HCT116 (cell line): ENCODE results near the gene SSB. TPM values are rescaled to one million over a fixed set of nuclear protein-coding genes. Genes with fewer than 3 reads are reported as not detected.
"Not testable (repeated sequence)": the region's sequence is repeated elsewhere in the genome, so short reads cannot be mapped to it uniquely, and the experiment has no call there.

Experiments
- ATAC-seq: fragments of 200-7000 bp; cut with Tn5 transposase; 2 replicates; pipeline ENCODE4 v1.9.1; 2020; ENCODE audit warnings: mild to moderate bottlenecking, moderate library complexity
- BruUV-seq: library from RNA; stranded (reverse); fragments of 400-500 nt; replicated peaks from 2 replicates; lab custom pipeline; 2021; lab: Mats Ljungman, UMichigan
- CTCF ChIA-PET: fragments of 300-600 bp; sonication (Branson Sonifier 250); formaldehyde crosslinking; loops from one replicate; lab custom pipeline; 2021; ENCODE audit warnings: antibody characterized with exemption; lab: Charles Lee
- POLR2A ChIA-PET: fragments of 300-600, 350-600 bp; sonication (Branson Sonifier 250); formaldehyde crosslinking; loops from one replicate; lab custom pipeline; 2021; ENCODE audit warnings: antibody characterized with exemption; lab: Charles Lee
- RAD21 ChIA-PET, 2 experiments: fragments of 300-600 bp; sonication (Branson Sonifier 250); formaldehyde crosslinking; loops; one replicate each; lab custom pipeline; 2023; ENCODE audit warnings: low total read pairs in 2 of 2; ENCODE audit not compliant: uncharacterized antibody in 2 of 2, unreplicated experiment in 2 of 2, low non-redundant PET in 1 of 2; lab: Charles Lee
- DNase-seq: peaks from one replicate; pipeline ENCODE4 v3.0.0-alpha.2; 2010; ENCODE audit warnings: low read depth, low spot score
- H2AFZ ChIP-seq: fragments of 200-600 bp; shearing (Covaris generic), sonication (generic); 2 replicates; pipeline ENCODE4 v1.6.1; 2017; ENCODE audit warnings: low read depth, mixed run types, mixed read lengths, antibody characterized with exemption, low read length; ENCODE audit not compliant: poor library complexity, severe bottlenecking
- H3K27ac ChIP-seq: 2 replicates; pipeline ENCODE4 v1.5.1; 2012; ENCODE audit warnings: low read depth, low read length
- H3K27me3 ChIP-seq: fragments of 200-600 bp; sonication (generic); 2 replicates; pipeline ENCODE4 v1.6.1; 2016; ENCODE audit warnings: mixed run types, low read length, mixed read lengths; ENCODE audit not compliant: insufficient read depth
- H3K36me3 ChIP-seq, 2 experiments: fragments of 200-500 bp in 1 of 2; fragments of 200-600 bp in 1 of 2; sonication (Bioruptor generic) in 1 of 2; sonication (generic) in 1 of 2; 2 replicates each; pipeline versions ENCODE4 v1.5.1 to v1.6.1; 2014 to 2016; ENCODE audit warnings: low read length in 2 of 2, inconsistent platforms in 1 of 2, mixed read lengths in 1 of 2, mixed run types in 1 of 2; ENCODE audit not compliant: insufficient read depth in 2 of 2, control insufficient read depth in 1 of 2
- H3K4me1 ChIP-seq, 2 experiments: fragments of 200-600 bp in 1 of 2; sonication (generic) in 1 of 2; 2 replicates each; pipeline versions ENCODE4 v1.5.1 to v1.6.1; 2012 to 2017; ENCODE audit warnings: low read length in 2 of 2, inconsistent platforms in 1 of 2, mild to moderate bottlenecking in 1 of 2, mixed read lengths in 1 of 2, mixed run types in 1 of 2, moderate library complexity in 1 of 2; ENCODE audit not compliant: insufficient read depth in 2 of 2, control insufficient read depth in 1 of 2
- H3K4me2 ChIP-seq: fragments of 200-600 bp; sonication (generic); 2 replicates; pipeline ENCODE4 v1.6.1; 2017; ENCODE audit warnings: mixed run types, low read length, mixed read lengths
- H3K4me3 ChIP-seq, 2 experiments: fragments of 200-600 bp in 1 of 2; sonication (generic) in 1 of 2; replicated peaks in 1 of 2; 2 replicates each; pipeline ENCODE4 v1.5.1; 2011 to 2016; ENCODE audit warnings: low read length in 2 of 2, control low read depth in 1 of 2, low read depth in 1 of 2, mild to moderate bottlenecking in 1 of 2, mixed read lengths in 1 of 2, mixed run types in 1 of 2
- H3K79me2 ChIP-seq: fragments of 200-600 bp; sonication (generic); 2 replicates; pipeline ENCODE4 v1.6.1; 2017; ENCODE audit warnings: mild to moderate bottlenecking, mixed run types, low read length, moderate library complexity, mixed read lengths; ENCODE audit not compliant: insufficient read depth
- H3K9ac ChIP-seq: fragments of 200-600 bp; sonication (generic); 2 replicates; pipeline ENCODE4 v1.6.1; 2016; ENCODE audit warnings: low read length, mixed read lengths
- H3K9me2 ChIP-seq: fragments of 200-600 bp; sonication (generic), shearing (Covaris generic); 2 replicates; pipeline ENCODE4 v1.6.1; 2017; ENCODE audit warnings: mixed run types, mild to moderate bottlenecking, moderate library complexity; ENCODE audit not compliant: insufficient read depth
- H3K9me3 ChIP-seq, 2 experiments: fragments of 200-500 bp in 1 of 2; fragments of 200-600 bp in 1 of 2; sonication (Bioruptor generic) in 1 of 2; sonication (generic) in 1 of 2; 2 replicates each; pipeline ENCODE4 v1.6.1; 2014 to 2017; ENCODE audit warnings: low read length in 2 of 2, mixed read lengths in 2 of 2, inconsistent platforms in 1 of 2, low read depth in 1 of 2, mild to moderate bottlenecking in 1 of 2, mixed run types in 1 of 2, moderate library complexity in 1 of 2; ENCODE audit not compliant: control insufficient read depth in 1 of 2, insufficient read depth in 1 of 2
- H4K20me1 ChIP-seq: fragments of 200-600 bp; sonication (generic), shearing (Covaris generic); 2 replicates; pipeline ENCODE4 v1.6.1; 2017; ENCODE audit warnings: mixed run types, mild to moderate bottlenecking, moderate library complexity; ENCODE audit not compliant: insufficient read depth
- CBX3 ChIP-seq: IDR thresholded peaks from 2 replicates; pipeline ENCODE4 v1.6.1; 2012; ENCODE audit warnings: low read depth
- EGR1 ChIP-seq: IDR thresholded peaks from 2 replicates; pipeline ENCODE4 v1.6.1; 2012; ENCODE audit warnings: low read depth
- POLR2A ChIP-seq: IDR thresholded peaks from 2 replicates; pipeline ENCODE4 v1.7.0; 2011; ENCODE audit warnings: borderline replicate concordance; ENCODE audit not compliant: insufficient read depth, insufficient read length; ENCODE audit errors: extremely low read depth
- SP1 ChIP-seq: IDR thresholded peaks from 2 replicates; pipeline ENCODE4 v1.6.1; 2012; ENCODE audit warnings: low read depth
- SRF ChIP-seq: IDR thresholded peaks from 2 replicates; pipeline ENCODE4 v1.6.1; 2012; ENCODE audit warnings: low read depth
- TCF7L2 ChIP-seq: IDR thresholded peaks from 2 replicates; pipeline ENCODE4 v1.7.0; 2011; ENCODE audit warnings: borderline replicate concordance, inconsistent platforms; ENCODE audit not compliant: insufficient read depth, insufficient read length; ENCODE audit errors: extremely low read depth
- ZNF274 ChIP-seq: fragments of 200-500 bp; sonication (Bioruptor generic); IDR thresholded peaks from 2 replicates; pipeline ENCODE4 v1.6.1; 2014; ENCODE audit warnings: mild to moderate bottlenecking, low read depth, low read length, inconsistent platforms
- intact Hi-C: fragments of 100-400 bp; cut with micrococcal nuclease; formaldehyde crosslinking; loops from 2 replicates; pipeline ENCODE4 v1.10.0; 2022
- total RNA-seq: library from RNA; stranded (reverse); gene quantifications from one replicate; pipeline ENCODE4 v1.2.1, GENCODE V29; 2021; ENCODE audit not compliant: unreplicated experiment
- TF ChIP-seq, protein P1 (sequence below): IDR thresholded peaks from 2 replicates; pipeline ENCODE4 v1.6.1; 2012; ENCODE audit warnings: low read depth
- TF ChIP-seq, protein P2 (sequence below): IDR thresholded peaks from 2 replicates; pipeline ENCODE4 v1.6.1; 2011; ENCODE audit warnings: mild to moderate bottlenecking, low read length, moderate library complexity; ENCODE audit not compliant: insufficient replicate concordance; ENCODE audit errors: extremely low read depth

The SSB gene
- total RNA-seq, 1 experiment from 2014 or later, result 117 TPM

- H3K9ac ChIP-seq, result no peak overlapping the region
- RAD21 ChIA-PET, result no interaction called here
- H3K4me2 ChIP-seq, result no peak overlapping the region
- H3K27ac ChIP-seq, result no peak overlapping the region
- H3K36me3 ChIP-seq, result no peaks in the 10 kb centered on the region
- H3K9me3 ChIP-seq, result no peaks in the 10 kb centered on the region
- H3K79me2 ChIP-seq, result peaks cover 50% of the 10 kb centered on the region
- TF ChIP-seq, protein P1, sequence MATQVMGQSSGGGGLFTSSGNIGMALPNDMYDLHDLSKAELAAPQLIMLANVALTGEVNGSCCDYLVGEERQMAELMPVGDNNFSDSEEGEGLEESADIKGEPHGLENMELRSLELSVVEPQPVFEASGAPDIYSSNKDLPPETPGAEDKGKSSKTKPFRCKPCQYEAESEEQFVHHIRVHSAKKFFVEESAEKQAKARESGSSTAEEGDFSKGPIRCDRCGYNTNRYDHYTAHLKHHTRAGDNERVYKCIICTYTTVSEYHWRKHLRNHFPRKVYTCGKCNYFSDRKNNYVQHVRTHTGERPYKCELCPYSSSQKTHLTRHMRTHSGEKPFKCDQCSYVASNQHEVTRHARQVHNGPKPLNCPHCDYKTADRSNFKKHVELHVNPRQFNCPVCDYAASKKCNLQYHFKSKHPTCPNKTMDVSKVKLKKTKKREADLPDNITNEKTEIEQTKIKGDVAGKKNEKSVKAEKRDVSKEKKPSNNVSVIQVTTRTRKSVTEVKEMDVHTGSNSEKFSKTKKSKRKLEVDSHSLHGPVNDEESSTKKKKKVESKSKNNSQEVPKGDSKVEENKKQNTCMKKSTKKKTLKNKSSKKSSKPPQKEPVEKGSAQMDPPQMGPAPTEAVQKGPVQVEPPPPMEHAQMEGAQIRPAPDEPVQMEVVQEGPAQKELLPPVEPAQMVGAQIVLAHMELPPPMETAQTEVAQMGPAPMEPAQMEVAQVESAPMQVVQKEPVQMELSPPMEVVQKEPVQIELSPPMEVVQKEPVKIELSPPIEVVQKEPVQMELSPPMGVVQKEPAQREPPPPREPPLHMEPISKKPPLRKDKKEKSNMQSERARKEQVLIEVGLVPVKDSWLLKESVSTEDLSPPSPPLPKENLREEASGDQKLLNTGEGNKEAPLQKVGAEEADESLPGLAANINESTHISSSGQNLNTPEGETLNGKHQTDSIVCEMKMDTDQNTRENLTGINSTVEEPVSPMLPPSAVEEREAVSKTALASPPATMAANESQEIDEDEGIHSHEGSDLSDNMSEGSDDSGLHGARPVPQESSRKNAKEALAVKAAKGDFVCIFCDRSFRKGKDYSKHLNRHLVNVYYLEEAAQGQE, result no peak
- TF ChIP-seq EGR1 (no peak), TCF7L2 (no peak), SP1 (no peak), ZNF274 (no peak), POLR2A (no peak), SRF (no peak), CBX3 (no peak)
- TF ChIP-seq, protein P2, sequence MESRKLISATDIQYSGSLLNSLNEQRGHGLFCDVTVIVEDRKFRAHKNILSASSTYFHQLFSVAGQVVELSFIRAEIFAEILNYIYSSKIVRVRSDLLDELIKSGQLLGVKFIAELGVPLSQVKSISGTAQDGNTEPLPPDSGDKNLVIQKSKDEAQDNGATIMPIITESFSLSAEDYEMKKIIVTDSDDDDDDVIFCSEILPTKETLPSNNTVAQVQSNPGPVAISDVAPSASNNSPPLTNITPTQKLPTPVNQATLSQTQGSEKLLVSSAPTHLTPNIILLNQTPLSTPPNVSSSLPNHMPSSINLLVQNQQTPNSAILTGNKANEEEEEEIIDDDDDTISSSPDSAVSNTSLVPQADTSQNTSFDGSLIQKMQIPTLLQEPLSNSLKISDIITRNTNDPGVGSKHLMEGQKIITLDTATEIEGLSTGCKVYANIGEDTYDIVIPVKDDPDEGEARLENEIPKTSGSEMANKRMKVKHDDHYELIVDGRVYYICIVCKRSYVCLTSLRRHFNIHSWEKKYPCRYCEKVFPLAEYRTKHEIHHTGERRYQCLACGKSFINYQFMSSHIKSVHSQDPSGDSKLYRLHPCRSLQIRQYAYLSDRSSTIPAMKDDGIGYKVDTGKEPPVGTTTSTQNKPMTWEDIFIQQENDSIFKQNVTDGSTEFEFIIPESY, result no peak
- TF ChIP-seq, all 23 proteins: peak for 0
- H3K9me2 ChIP-seq, result no peaks in the 10 kb centered on the region
- H4K20me1 ChIP-seq, result no peaks in the 10 kb centered on the region
- DNase-seq (no peak), ATAC-seq (no peak)
- ChIA-PET POLR2A (no interaction called here), CTCF (no interaction called here)
- no peaks in the 10 kb centered on the region; a peak in 1 of 4 replicates for H3K4me1 ChIP-seq
- no TSS peak for BruUV-seq
- H3K27me3 ChIP-seq, result no peaks in the 10 kb centered on the region
- no peak overlapping the region for H2AFZ ChIP-seq
- intact Hi-C loops, result no loop called here
- H3K4me3 ChIP-seq, result no peak overlapping the region
These were observed 42.1 kb downstream of the SSB start for GRCh38 chr2:169840747-169841142.

- H3K4me2 ChIP-seq, ATAC-seq, POLR2A ChIA-PET, RAD21 ChIA-PET, H3K9me3 ChIP-seq, intact Hi-C loops, DNase-seq, H3K4me1 ChIP-seq, H3K9ac ChIP-seq, H4K20me1 ChIP-seq, H3K27me3 ChIP-seq, H3K9me2 ChIP-seq, CTCF ChIA-PET, H3K27ac ChIP-seq, H2AFZ ChIP-seq, H3K36me3 ChIP-seq, H3K4me3 ChIP-seq, BruUV-seq: not testable (repeated sequence)
- H3K79me2 ChIP-seq, result peaks cover 49% of the 10 kb centered on the region
These were observed 43.0 kb downstream of the SSB start for GRCh38 chr2:169841625-169842024.
